ENCODE data around the gene MRPS22. TPM values are rescaled to one million over a fixed set of nuclear protein-coding genes. Genes with fewer than 3 reads are reported as not detected.

The MRPS22 gene
- total RNA-seq, 4 donors from 2014 or later, result 39.5 to 53.3 (median 47.0) TPM

GRCh38 chr3:139300416-139300815, 43.4 kb upstream of the MRPS22 start:
- no peak for DNase-seq (ENCODE audit: low spot score in 2 of 2)
- H3K4me3 ChIP-seq (ENCODE audit: low read depth, poor library complexity, severe bottlenecking), result no peak overlapping the region
- 94 to 97% methylated on average over 3 of the region's 3 CpGs for WGBS, 2 donors
- TF ChIP-seq CTCF (IDR thresholded peaks at IDR 0.05) (no peak), POLR2A (IDR thresholded peaks at IDR 0.05) (no peak)
- intact Hi-C loops (cut with DNase I; ENCODE audit: low total_unique reads), result no loop called here

GRCh38 chr3:139301183-139301582, 42.6 kb upstream of the MRPS22 start:
- WGBS, 2 donors, result 93% methylated on average over 6 of the region's 6 CpGs

GRCh38 chr3:139301654-139302053, 42.2 kb upstream of the MRPS22 start:
- no peak for DNase-seq (ENCODE audit: low spot score in 2 of 2)
- intact Hi-C loops (cut with DNase I; ENCODE audit: low total_unique reads), result no loop called here
- TF ChIP-seq CTCF (IDR thresholded peaks at IDR 0.05), result no peak
- TF ChIP-seq POLR2A (IDR thresholded peaks at IDR 0.05), result no peak
- no peak overlapping the region for H3K4me3 ChIP-seq (ENCODE audit: low read depth, poor library complexity, severe bottlenecking)
- WGBS, 2 donors, result 76 to 89% methylated on average over 4 of the region's 4 CpGs

More at GRCh38 chr3:139301183-139301582, 42.6 kb upstream of the MRPS22 start:
- H3K4me3 ChIP-seq (ENCODE audit: low read depth, poor library complexity, severe bottlenecking), result no peak overlapping the region
- no peak for DNase-seq (ENCODE audit: low spot score in 2 of 2)
- TF ChIP-seq CTCF (IDR thresholded peaks at IDR 0.05), result no peak
- TF ChIP-seq POLR2A (IDR thresholded peaks at IDR 0.05), result no peak
- intact Hi-C loops (cut with DNase I; ENCODE audit: low total_unique reads), result no loop called here

GRCh38 chr3:139302084-139302800, 41.6 kb upstream of the MRPS22 start:
- WGBS, 2 donors, result 50 to 61% methylated on average over 12 of the region's 12 CpGs
- TF ChIP-seq CTCF (IDR thresholded peaks at IDR 0.05), result no peak
- no peak for TF ChIP-seq POLR2A (IDR thresholded peaks at IDR 0.05)
- peak; percentile 73 to 91 for DNase-seq (ENCODE audit: low spot score in 2 of 2)
- no peak overlapping the region for H3K4me3 ChIP-seq (ENCODE audit: low read depth, poor library complexity, severe bottlenecking)
- intact Hi-C loops (cut with DNase I; ENCODE audit: low total_unique reads), result no loop called here

- intact Hi-C loops (cut with DNase I; ENCODE audit: low total_unique reads), result no loop called here
- WGBS, 2 donors, result 77 to 83% methylated on average over 4 of the region's 4 CpGs
- no peak for TF ChIP-seq POLR2A (IDR thresholded peaks at IDR 0.05)
- no peak for TF ChIP-seq CTCF (IDR thresholded peaks at IDR 0.05)
- no peak for DNase-seq (ENCODE audit: low spot score in 2 of 2)
- H3K4me3 ChIP-seq (ENCODE audit: low read depth, poor library complexity, severe bottlenecking), result no peak overlapping the region
Observed at GRCh38 chr3:139302801-139303113, 41.1 kb upstream of the MRPS22 start.

- no peak for DNase-seq (ENCODE audit: low spot score in 2 of 2)
- TF ChIP-seq POLR2A (IDR thresholded peaks at IDR 0.05) (no peak), CTCF (IDR thresholded peaks at IDR 0.05) (no peak)
- WGBS, 2 donors, result 80 to 85% methylated on average over 5 of the region's 5 CpGs
- no peak overlapping the region for H3K4me3 ChIP-seq (ENCODE audit: low read depth, poor library complexity, severe bottlenecking)
- intact Hi-C loops (cut with DNase I; ENCODE audit: low total_unique reads), result no loop called here
Observed at GRCh38 chr3:139303216-139303615, 40.6 kb upstream of the MRPS22 start.

Data from lower leg skin (tissue), 4 donors.